SU-DHL-6 (cell line): Measurements from ENCODE around the gene MORC1.
A peak's percentile ranks its signal among the peaks of the same experiment; 100 is the strongest.

Source experiments
- H2AFZ ChIP-seq: fragments of 200-600 bp; sonication (generic); 2 replicates; pipeline ENCODE4 v1.6.1; 2014; ENCODE audit warnings: low read depth, mild to moderate bottlenecking, moderate library complexity, mixed read lengths, antibody characterized with exemption, low read length; ENCODE audit not compliant: severe bottlenecking
- H3F3A ChIP-seq: fragments of 200-600 bp; shearing (Covaris generic); 2 replicates; pipeline ENCODE4 v1.6.0; 2016; ENCODE audit warnings: antibody characterized with exemption, mild to moderate bottlenecking; ENCODE audit not compliant: insufficient read depth
- H3K27ac ChIP-seq: fragments of 200-600 bp; sonication (generic); 2 replicates; pipeline ENCODE4 v1.5.1; 2016; ENCODE audit warnings: low read depth, mild to moderate bottlenecking, low read length, moderate library complexity, mixed read lengths
- H3K27me3 ChIP-seq: fragments of 200-600 bp; sonication (generic), shearing (Covaris generic); 2 replicates; pipeline ENCODE4 v1.6.0; 2014; ENCODE audit warnings: mild to moderate bottlenecking, low read length
- H3K36me3 ChIP-seq: fragments of 200-600 bp; sonication (generic); 2 replicates; pipeline ENCODE4 v1.6.1; 2014; ENCODE audit warnings: mild to moderate bottlenecking, low read length, mixed read lengths
- H3K4me2 ChIP-seq: fragments of 300-600, 200-600 bp; shearing (Covaris generic), sonication (generic); 2 replicates; pipeline ENCODE4 v1.6.0; 2014; ENCODE audit warnings: low read length, low read depth, mild to moderate bottlenecking; ENCODE audit not compliant: poor library complexity, severe bottlenecking
- H3K4me3 ChIP-seq: fragments of 200-600 bp; sonication (generic); 2 replicates; pipeline ENCODE4 v1.5.1; 2014; ENCODE audit warnings: antibody characterized with exemption, low read length, mild to moderate bottlenecking, mixed read lengths; ENCODE audit not compliant: insufficient read depth, poor library complexity, severe bottlenecking
- H3K79me2 ChIP-seq: fragments of 200-600 bp; sonication (generic); 2 replicates; pipeline ENCODE4 v1.6.1; 2014; ENCODE audit warnings: mild to moderate bottlenecking, low read length, moderate library complexity; ENCODE audit not compliant: insufficient read depth
- H3K9ac ChIP-seq: fragments of 200-600 bp; sonication (generic); 2 replicates; pipeline ENCODE4 v1.7.0; 2014; ENCODE audit warnings: mild to moderate bottlenecking, low read length
- H3K9me2 ChIP-seq: fragments of 200-600 bp; sonication (generic); replicated peaks from 2 replicates; pipeline ENCODE4 v1.6.1; 2014; ENCODE audit warnings: low read length; ENCODE audit not compliant: insufficient read depth
- H3K9me3 ChIP-seq: fragments of 200-600 bp; sonication (generic); 2 replicates; pipeline ENCODE4 v1.6.1; 2014; ENCODE audit warnings: low read length, mixed read lengths; ENCODE audit not compliant: insufficient read depth
- H4K20me1 ChIP-seq: fragments of 200-600 bp; sonication (generic); 2 replicates; pipeline ENCODE4 v1.6.1; 2014; ENCODE audit warnings: low read depth, mild to moderate bottlenecking, antibody characterized with exemption, low read length, moderate library complexity, mixed read lengths
- EZH2phosphoT487 ChIP-seq: fragments of 200-600 bp; sonication (generic), shearing (Covaris generic); conservative IDR thresholded peaks from 2 replicates; pipeline ENCODE4 v1.6.1; 2018; ENCODE audit warnings: mild to moderate bottlenecking, antibody characterized with exemption, low read length, moderate library complexity, mixed read lengths
- TF ChIP-seq, protein P1 (sequence below): fragments of 200-600 bp; sonication (generic); IDR thresholded peaks from one replicate; pipeline ENCODE4 v1.5.1; 2017; ENCODE audit warnings: antibody characterized with exemption, mild to moderate bottlenecking, low read length, moderate library complexity; ENCODE audit not compliant: insufficient read depth, poor library complexity, severe bottlenecking

MORC1 gene

DNA sequence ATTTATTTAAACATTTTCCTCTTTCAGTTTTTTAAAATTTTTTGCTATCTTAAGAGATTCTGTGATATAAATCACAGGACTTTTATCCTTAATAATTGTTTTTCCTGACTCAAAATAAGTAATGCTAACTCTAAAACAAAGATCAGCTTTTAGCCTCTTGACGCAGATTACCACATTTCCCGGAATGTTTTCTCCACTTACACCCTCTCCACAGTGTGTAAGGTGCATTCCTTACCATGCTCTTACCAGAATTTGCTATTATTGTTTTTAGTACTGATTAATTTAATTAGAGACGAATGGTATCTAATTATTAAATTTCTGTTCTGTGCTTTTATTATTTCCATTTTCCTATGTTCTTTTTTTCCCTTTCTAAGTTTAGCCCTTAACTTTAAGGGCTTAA lies 199.1 kb downstream of the MORC1 start:
- H4K20me1 ChIP-seq: no peaks in the 10 kb centered on the region

GRCh38 chr3:108914774-108915641 lies 202.9 kb downstream of the MORC1 start:
- Histone ChIP-seq H3K27me3 (no peaks in the 10 kb centered on the region), H3K4me2 (no peak overlapping the region), H3K4me3 (no peak overlapping the region), H3K36me3 (no peaks in the 10 kb centered on the region), H3K27ac (no peak overlapping the region), H3K9me3 (no peaks in the 10 kb centered on the region), H3F3A (no peaks in the 10 kb centered on the region), H3K9me2 (no peaks in the 10 kb centered on the region), H3K9ac (no peak overlapping the region), H2AFZ (no peak overlapping the region), H3K79me2 (no peaks in the 10 kb centered on the region), H4K20me1 (no peaks in the 10 kb centered on the region)
- no peak for TF ChIP-seq EZH2phosphoT487
- TF ChIP-seq, protein P1, sequence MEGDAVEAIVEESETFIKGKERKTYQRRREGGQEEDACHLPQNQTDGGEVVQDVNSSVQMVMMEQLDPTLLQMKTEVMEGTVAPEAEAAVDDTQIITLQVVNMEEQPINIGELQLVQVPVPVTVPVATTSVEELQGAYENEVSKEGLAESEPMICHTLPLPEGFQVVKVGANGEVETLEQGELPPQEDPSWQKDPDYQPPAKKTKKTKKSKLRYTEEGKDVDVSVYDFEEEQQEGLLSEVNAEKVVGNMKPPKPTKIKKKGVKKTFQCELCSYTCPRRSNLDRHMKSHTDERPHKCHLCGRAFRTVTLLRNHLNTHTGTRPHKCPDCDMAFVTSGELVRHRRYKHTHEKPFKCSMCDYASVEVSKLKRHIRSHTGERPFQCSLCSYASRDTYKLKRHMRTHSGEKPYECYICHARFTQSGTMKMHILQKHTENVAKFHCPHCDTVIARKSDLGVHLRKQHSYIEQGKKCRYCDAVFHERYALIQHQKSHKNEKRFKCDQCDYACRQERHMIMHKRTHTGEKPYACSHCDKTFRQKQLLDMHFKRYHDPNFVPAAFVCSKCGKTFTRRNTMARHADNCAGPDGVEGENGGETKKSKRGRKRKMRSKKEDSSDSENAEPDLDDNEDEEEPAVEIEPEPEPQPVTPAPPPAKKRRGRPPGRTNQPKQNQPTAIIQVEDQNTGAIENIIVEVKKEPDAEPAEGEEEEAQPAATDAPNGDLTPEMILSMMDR: peak; percentile 65

More for the DNA sequence above, 199.1 kb downstream of the MORC1 start:
- Histone ChIP-seq H3K4me3 (no peak overlapping the region), H3K27ac (no peak overlapping the region), H3F3A (no peaks in the 10 kb centered on the region), H2AFZ (no peak overlapping the region), H3K4me2 (no peak overlapping the region), H3K9me2 (no peaks in the 10 kb centered on the region), H3K36me3 (no peaks in the 10 kb centered on the region), H3K9me3 (no peaks in the 10 kb centered on the region), H3K79me2 (no peaks in the 10 kb centered on the region), H3K27me3 (no peaks in the 10 kb centered on the region), H3K9ac (no peak overlapping the region)
- TF ChIP-seq EZH2phosphoT487: no peak
- TF ChIP-seq, protein P1: no peak

DNA sequence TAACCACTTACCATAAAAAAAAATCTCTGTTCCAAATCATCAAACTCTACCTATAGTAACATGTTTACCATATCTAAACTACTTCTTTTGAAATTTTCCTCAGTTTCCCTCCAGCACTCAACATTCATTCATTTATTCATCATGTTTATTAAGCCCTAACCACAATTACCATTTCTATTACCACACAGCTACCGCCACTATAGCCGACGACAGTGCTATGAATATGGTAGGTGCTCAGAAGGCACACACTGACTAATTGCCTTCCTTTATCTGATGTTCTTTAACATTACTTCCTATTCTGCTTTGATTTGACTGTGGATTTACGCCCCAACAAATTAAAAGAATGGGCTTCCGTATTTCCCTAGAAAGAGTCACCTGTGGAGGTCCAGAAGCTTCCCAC lies 208.1 kb downstream of the MORC1 start:
- Histone ChIP-seq H3F3A (no peaks in the 10 kb centered on the region), H4K20me1 (no peaks in the 10 kb centered on the region), H3K36me3 (no peaks in the 10 kb centered on the region), H3K9me2 (no peaks in the 10 kb centered on the region), H3K27me3 (no peaks in the 10 kb centered on the region), H3K79me2 (no peaks in the 10 kb centered on the region), H3K4me3 (no peak overlapping the region), H2AFZ (no peak overlapping the region), H3K9ac (no peak overlapping the region), H3K4me2 (no peak overlapping the region), H3K27ac (no peak overlapping the region), H3K9me3 (no peaks in the 10 kb centered on the region)
- TF ChIP-seq, protein P1: no peak
- TF ChIP-seq EZH2phosphoT487: no peak
